ENCODE data around the gene HOXB6.

Gene HOXB6

DNA sequence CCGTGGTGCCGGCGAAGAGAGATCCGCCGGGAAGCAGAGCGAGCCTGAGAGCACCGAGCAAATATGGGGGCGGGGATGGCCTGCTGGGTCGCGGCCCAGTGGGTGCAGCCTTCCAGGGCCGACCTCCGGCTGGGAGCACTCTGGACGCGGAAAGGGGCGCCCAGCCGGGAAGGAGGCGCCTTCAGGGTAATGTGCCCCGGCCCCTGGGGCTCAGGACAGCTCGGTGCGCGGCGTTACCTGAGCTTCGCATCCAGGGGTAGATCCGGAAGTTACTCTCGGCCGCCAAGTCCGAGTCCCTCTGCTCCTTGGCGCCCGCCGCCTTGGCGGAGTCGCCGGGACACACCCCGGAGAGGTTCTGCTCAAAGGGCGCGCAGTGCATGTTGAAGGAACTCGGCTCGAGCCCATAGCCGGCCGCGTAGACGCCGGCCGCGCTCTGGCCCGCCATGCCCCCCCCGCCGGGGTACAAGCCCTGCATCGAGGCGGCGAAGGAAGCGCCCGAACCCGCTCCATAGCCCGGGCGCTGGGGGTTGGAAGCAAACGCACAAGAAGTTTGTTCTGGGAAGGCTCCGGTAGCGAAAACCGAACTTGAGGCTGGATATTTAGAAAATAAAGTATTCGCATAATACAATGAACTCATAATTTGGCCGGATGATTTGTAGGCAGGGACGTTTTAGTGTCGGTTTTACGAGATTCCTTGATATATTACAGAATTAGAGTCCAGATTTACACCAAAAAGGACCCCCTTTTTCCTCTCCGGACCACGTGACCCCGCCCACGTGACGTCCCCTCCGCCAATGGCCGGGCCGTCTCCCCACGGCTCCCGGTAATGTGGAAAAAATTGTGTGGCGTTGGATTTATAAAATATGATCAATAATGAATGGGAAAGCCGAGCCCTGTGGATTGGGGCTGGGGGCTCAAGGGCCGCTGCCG is 5.8 kb upstream of the HOXB6 start, which contains the start of gene HOXB7:
HOXB7 (minus strand) TSS at position 736 of the 930 bp plus-strand sequence; CDS start at position 637, 99 bp downstream.
- DNase-seq (ENCODE audit: low read depth), result peak; percentile 64
- TF ChIP-seq, protein P1, sequence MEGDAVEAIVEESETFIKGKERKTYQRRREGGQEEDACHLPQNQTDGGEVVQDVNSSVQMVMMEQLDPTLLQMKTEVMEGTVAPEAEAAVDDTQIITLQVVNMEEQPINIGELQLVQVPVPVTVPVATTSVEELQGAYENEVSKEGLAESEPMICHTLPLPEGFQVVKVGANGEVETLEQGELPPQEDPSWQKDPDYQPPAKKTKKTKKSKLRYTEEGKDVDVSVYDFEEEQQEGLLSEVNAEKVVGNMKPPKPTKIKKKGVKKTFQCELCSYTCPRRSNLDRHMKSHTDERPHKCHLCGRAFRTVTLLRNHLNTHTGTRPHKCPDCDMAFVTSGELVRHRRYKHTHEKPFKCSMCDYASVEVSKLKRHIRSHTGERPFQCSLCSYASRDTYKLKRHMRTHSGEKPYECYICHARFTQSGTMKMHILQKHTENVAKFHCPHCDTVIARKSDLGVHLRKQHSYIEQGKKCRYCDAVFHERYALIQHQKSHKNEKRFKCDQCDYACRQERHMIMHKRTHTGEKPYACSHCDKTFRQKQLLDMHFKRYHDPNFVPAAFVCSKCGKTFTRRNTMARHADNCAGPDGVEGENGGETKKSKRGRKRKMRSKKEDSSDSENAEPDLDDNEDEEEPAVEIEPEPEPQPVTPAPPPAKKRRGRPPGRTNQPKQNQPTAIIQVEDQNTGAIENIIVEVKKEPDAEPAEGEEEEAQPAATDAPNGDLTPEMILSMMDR (conservative IDR thresholded peaks at IDR 0.05; ENCODE audit: low read length), result no peak
- peak within 1 kb of the TSS; percentile 67 for H3K4me3 ChIP-seq (ENCODE audit: low read length)

- DNase-seq (ENCODE audit: low read depth), result no peak
- peak overlapping the region; percentile 67 for H3K4me3 ChIP-seq (ENCODE audit: low read length)
- TF ChIP-seq, protein P1 (conservative IDR thresholded peaks at IDR 0.05; ENCODE audit: low read length), result no peak
These were observed 5.0 kb upstream of the HOXB6 start for GRCh38 chr17:48609759-48610281.

DNA sequence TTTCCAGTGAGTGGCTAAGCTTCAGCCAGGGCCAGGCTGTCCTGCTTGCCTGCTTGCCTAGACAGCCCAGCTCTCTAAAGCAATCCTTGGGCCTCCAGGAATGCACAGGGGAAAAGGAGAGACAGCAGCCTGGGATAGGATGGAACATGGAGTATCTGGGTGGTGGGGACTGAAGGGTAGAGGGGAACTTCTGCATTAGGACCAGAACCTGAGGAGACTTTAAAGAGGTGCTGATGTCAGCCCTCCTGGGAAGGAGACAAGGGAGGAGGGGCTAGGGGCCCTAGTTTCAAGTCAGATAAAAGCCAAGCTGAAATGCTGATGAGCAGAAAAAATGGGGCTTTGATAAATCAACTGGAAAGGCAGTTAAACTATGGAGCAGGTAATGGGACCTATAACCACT is 4.2 kb upstream of the HOXB6 start:
- peak overlapping the region; percentile 67 for H3K4me3 ChIP-seq (ENCODE audit: low read length)
- TF ChIP-seq, protein P1 (conservative IDR thresholded peaks at IDR 0.05; ENCODE audit: low read length), result no peak
- no peak for DNase-seq (ENCODE audit: low read depth)

DNA sequence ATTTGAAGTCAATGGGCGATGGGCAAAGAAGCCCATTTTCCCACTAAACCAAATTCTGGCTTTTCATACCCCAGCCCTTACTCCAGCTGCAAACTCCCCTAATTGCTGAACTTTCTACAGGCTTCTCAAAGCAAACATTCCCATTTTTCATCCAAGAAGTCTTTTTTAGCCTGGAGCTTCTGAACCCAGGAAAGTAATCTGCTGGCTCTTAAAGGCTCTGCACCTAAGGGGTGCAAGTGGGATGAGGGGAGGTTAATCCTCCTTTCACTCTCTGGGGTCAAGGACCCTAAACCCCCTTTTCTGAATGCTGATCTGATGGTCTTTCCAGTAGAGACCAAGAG is 3.7 kb upstream of the HOXB6 start:
- TF ChIP-seq, protein P1 (conservative IDR thresholded peaks at IDR 0.05; ENCODE audit: low read length), result no peak
- DNase-seq (ENCODE audit: low read depth), result no peak
- peak overlapping the region; percentile 67; the same call in 1 of the 2 replicates for H3K4me3 ChIP-seq (ENCODE audit: low read length)

DNA sequence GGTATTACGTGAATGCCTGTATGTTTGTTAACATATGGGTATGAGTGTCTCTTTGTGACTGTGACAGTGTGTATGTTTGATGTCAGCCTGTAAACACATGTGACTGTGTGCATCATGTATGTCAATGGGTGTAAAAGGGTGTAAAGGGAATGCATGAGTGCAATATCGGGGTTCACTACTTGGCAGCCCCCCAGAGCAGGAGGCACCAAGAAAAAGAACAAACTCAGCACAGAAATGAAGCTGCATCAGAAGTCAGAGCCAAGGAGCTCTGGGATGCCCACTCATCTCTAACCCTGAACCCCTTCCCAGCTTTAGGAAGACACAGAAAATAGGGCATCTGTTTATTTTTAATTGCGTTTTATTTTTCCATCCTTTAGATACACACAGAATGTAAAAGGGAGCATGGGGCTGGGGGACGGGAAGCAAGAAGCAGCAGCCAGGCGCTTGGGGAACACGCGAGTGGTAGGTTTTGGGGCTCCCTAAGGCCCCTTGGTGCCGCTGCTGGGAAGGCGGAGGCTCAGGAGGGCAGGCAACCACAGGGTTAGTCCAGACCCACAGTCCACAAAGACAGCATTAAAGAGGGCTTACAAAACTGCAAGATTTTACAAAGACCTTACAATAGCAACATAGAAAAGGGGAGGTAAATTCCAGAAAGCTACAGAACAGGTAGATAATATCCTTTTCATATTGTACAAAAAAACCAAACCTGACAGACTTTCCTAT is 2.3 kb upstream of the HOXB6 start:
- TF ChIP-seq, protein P1 (conservative IDR thresholded peaks at IDR 0.05; ENCODE audit: low read length), result no peak

DNA sequence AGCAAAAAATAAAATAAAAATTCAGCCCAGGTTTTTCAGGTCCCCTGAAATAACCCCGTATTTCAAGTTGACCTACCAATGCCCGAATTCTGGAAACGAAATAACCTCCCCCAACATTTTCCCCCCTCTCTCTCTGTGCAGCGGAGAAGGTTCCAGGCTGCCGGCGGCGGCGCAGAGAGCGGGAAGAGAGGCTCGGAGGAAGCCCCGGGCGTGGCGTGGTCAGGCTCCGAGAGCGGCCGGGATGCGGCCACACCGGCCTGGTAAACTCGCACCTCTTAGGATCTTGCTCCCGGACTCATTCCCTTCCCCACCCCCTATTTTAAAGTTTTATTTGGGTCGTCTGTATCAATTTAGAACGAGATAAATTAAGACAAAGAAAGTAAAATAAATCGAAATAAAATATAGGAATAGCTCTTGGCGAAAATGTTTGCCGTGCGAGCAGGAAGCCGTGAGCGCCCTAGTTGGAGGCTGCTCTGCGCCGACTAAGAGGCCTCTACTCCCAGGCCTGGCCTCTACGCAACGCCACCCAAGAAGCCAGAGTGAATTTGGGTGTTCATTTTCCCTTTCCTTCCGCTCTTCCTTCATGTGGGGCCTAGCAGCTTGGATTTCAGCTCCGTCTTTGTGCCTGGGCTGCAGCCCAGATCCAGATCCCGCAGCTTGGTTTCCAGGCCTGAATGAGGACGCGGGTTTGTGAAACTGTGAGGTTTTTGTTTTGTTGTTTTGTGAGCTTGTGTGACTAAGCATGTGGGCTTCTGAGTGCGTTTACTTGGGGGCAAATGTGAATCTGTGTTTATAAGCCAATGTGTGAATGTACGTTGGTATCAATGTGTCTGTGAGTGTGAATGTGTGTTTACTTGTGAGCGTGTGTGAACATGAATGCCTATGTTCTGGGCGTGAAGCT is 1.5 kb upstream of the HOXB6 start:
- TF ChIP-seq, protein P1 (conservative IDR thresholded peaks at IDR 0.05; ENCODE audit: low read length), result no peak
- H3K4me3 ChIP-seq (ENCODE audit: low read length), result peak overlapping the region; percentile 36
- no peak for DNase-seq (ENCODE audit: low read depth)

More for the DNA sequence above, 2.3 kb upstream of the HOXB6 start:
- no peak for DNase-seq (ENCODE audit: low read depth)
- H3K4me3 ChIP-seq (ENCODE audit: low read length), result no peak overlapping the region

All from AG10803 (cell line).